ENCODE data around the gene TSPY8.
"Not testable (repeated sequence)": the region's sequence is repeated elsewhere in the genome, so short reads cannot be mapped to it uniquely, and the experiment has no call there.

TSPY8 gene, protein sequence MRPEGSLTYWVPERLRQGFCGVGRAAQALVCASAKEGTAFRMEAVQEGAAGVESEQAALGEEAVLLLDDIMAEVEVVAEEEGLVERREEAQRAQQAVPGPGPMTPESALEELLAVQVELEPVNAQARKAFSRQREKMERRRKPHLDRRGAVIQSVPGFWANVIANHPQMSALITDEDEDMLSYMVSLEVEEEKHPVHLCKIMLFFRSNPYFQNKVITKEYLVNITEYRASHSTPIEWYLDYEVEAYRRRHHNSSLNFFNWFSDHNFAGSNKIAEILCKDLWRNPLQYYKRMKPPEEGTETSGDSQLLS

DNA sequence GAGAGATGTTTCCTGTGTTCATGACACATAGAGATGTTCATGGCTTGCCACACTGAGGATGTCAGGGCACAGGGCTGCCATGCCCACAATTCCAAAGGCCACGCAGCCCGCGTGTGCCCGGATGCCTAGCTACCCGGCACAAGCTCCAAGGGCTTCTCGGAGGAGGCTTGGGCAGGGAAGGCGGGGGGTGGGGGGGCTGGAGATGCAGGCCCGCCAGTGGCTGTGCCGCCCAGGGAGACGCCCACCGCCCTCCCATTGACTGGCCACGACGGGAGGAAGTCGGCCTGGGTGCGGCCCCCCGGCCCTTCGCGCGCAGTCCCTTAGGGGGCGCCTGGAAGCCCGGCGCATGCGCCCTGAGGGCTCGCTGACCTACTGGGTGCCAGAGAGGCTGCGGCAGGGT lies at the start of gene TSPY8:
Gene TSPY8 (plus strand): TSS at position 301 of the 400 bp plus-strand sequence. CDS start 46 bp downstream, at position 347.
- H3K27ac ChIP-seq (ENCODE audit: low read length); H3K36me3 ChIP-seq (ENCODE audit: control insufficient read depth in 1 of 2, insufficient read depth in 2 of 2, low read length in 2 of 2); H3K4me1 ChIP-seq (ENCODE audit: control insufficient read depth in 1 of 2, insufficient read depth in 2 of 2, low read length in 2 of 2); H3K4me3 ChIP-seq (ENCODE audit: low read depth in 1 of 2, low read length in 2 of 2); H3K27me3 ChIP-seq (ENCODE audit: low read depth, low read length); H3K9me3 ChIP-seq (ENCODE audit: control insufficient read depth in 1 of 2, low read length in 2 of 2): not testable (repeated sequence)

DNA sequence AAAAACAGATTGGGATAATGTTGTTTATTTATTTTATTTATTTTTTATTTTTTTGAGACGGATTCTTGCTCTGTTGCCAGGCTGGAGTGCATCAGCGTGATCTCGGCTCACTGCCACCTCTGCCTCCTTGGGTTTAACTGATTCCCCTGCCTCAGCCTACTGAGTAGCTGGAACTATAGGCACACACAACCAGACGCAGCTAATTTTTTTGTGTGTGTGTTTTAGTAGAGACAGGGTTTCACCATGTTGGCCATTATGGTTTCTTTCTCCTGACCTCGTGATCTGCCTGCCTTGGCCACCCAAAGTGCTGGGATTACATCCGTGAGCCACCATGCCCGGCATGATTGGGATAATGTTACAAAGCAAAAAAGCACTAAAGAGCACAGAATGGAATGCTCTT lies 36.6 kb upstream of the TSPY8 start:
- Histone ChIP-seq H3K4me1 (ENCODE audit: control insufficient read depth in 1 of 2, insufficient read depth in 2 of 2, low read length in 2 of 2) (no peaks in the 10 kb centered on the region), H3K27me3 (ENCODE audit: low read depth, low read length) (no peaks in the 10 kb centered on the region), H3K4me3 (ENCODE audit: low read depth in 1 of 2, low read length in 2 of 2) (no peak overlapping the region), H3K27ac (ENCODE audit: low read length) (no peak overlapping the region), H3K9me3 (ENCODE audit: control insufficient read depth in 1 of 2, low read length in 2 of 2) (peaks cover 0 to 2% of the 10 kb centered on the region in 2 donors), H3K36me3 (ENCODE audit: control insufficient read depth in 1 of 2, insufficient read depth in 2 of 2, low read length in 2 of 2) (no peaks in the 10 kb centered on the region)

DNA sequence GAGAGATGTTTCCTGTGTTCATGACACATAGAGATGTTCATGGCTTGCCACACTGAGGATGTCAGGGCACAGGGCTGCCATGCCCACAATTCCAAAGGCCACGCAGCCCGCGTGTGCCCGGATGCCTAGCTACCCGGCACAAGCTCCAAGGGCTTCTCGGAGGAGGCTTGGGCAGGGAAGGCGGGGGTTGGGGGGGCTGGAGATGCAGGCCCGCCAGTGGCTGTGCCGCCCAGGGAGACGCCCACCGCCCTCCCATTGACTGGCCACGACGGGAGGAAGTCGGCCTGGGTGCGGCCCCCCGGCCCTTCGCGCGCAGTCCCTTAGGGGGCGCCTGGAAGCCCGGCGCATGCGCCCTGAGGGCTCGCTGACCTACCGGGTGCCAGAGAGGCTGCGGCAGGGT lies 20.4 kb upstream of the TSPY8 start, which contains the start of gene TSPY4:
Gene TSPY4 (plus strand): TSS at position 301 of the 400 bp plus-strand sequence. CDS start 46 bp downstream, at position 347.
- H3K9me3 ChIP-seq (ENCODE audit: control insufficient read depth in 1 of 2, low read length in 2 of 2); H3K27me3 ChIP-seq (ENCODE audit: low read depth, low read length); H3K27ac ChIP-seq (ENCODE audit: low read length); H3K36me3 ChIP-seq (ENCODE audit: control insufficient read depth in 1 of 2, insufficient read depth in 2 of 2, low read length in 2 of 2); H3K4me3 ChIP-seq (ENCODE audit: low read depth in 1 of 2, low read length in 2 of 2); H3K4me1 ChIP-seq (ENCODE audit: control insufficient read depth in 1 of 2, insufficient read depth in 2 of 2, low read length in 2 of 2): not testable (repeated sequence)

DNA sequence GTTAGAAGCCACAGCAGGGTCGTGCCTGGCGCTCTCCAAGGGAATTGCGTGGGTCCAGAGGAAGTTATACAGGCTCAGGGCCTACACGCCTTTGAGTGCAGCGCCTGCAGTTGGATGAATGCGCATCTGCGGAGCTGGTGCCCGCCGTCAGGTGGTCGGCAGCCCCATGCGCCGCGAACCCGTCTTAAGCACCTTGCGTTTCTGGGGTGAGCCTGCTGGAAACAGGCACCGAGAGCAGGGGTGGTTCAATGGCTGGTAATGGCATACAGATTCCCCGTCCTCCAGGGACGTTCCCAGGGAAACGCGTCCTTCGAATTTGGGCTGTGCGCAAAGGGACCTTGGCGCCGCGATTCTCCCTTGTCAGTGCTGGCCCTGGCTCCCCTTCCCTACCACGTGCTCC lies 38.9 kb downstream of the TSPY8 start:
- H3K9me3 ChIP-seq (ENCODE audit: control insufficient read depth in 1 of 2, low read length in 2 of 2); H3K4me1 ChIP-seq (ENCODE audit: control insufficient read depth in 1 of 2, insufficient read depth in 2 of 2, low read length in 2 of 2): not testable (repeated sequence)

DNA sequence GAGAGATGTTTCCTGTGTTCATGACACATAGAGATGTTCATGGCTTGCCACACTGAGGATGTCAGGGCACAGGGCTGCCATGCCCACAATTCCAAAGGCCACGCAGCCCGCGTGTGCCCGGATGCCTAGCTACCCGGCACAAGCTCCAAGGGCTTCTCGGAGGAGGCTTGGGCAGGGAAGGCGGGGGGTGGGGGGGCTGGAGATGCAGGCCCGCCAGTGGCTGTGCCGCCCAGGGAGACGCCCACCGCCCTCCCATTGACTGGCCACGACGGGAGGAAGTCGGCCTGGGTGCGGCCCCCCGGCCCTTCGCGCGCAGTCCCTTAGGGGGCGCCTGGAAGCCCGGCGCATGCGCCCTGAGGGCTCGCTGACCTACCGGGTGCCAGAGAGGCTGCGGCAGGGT lies 40.5 kb downstream of the TSPY8 start, which contains the start of gene TSPY3:
Gene TSPY3 (plus strand): TSS at position 301 of the 400 bp plus-strand sequence. CDS start 46 bp downstream, at position 347.
- H3K36me3 ChIP-seq (ENCODE audit: control insufficient read depth in 1 of 2, insufficient read depth in 2 of 2, low read length in 2 of 2); H3K27ac ChIP-seq (ENCODE audit: low read length); H3K9me3 ChIP-seq (ENCODE audit: control insufficient read depth in 1 of 2, low read length in 2 of 2); H3K4me1 ChIP-seq (ENCODE audit: control insufficient read depth in 1 of 2, insufficient read depth in 2 of 2, low read length in 2 of 2); H3K4me3 ChIP-seq (ENCODE audit: low read depth in 1 of 2, low read length in 2 of 2); H3K27me3 ChIP-seq (ENCODE audit: low read depth, low read length): not testable (repeated sequence)

More for the DNA sequence above, 38.9 kb downstream of the TSPY8 start:
- not testable (repeated sequence) for H3K4me3 ChIP-seq (ENCODE audit: low read depth in 1 of 2, low read length in 2 of 2); H3K27ac ChIP-seq (ENCODE audit: low read length); H3K27me3 ChIP-seq (ENCODE audit: low read depth, low read length); H3K36me3 ChIP-seq (ENCODE audit: control insufficient read depth in 1 of 2, insufficient read depth in 2 of 2, low read length in 2 of 2)

Measured in muscle layer of duodenum (tissue), 2 donors.